SK-N-SH treated with all-trans-retinoic acid at 6 μM for 48 hours (cell line): ENCODE measurements around the gene CCDC102B.

Experiments
- CSDC2 ChIP-seq: fragments of 250-450 bp; sonication (Bioruptor Pico); IDR thresholded peaks from 2 replicates; pipeline ENCODE4 v1.5.0; 2020; ENCODE audit warnings: mild to moderate bottlenecking, moderate library complexity
- ESRRG ChIP-seq: fragments of 250-450 bp; sonication (Bioruptor Pico); IDR thresholded peaks from 2 replicates; pipeline ENCODE4 v1.6.1; 2021; ENCODE audit warnings: mild to moderate bottlenecking
- GLIS3 ChIP-seq: fragments of 250-450 bp; sonication (Bioruptor Pico); IDR thresholded peaks from 2 replicates; pipeline ENCODE4 v1.5.0; 2020; ENCODE audit warnings: mild to moderate bottlenecking, moderate library complexity
- ISL1 ChIP-seq: fragments of 250-450 bp; sonication (Bioruptor Pico); IDR thresholded peaks from 2 replicates; pipeline ENCODE4 v2.1.2; 2022; ENCODE audit warnings: mild to moderate bottlenecking, moderate library complexity
- PATZ1 ChIP-seq: fragments of 250-450 bp; sonication (Bioruptor Pico); IDR thresholded peaks from 2 replicates; pipeline ENCODE4 v1.8.0; 2020; ENCODE audit warnings: mild to moderate bottlenecking, moderate library complexity, borderline replicate concordance
- RARB ChIP-seq: fragments of 250-450 bp; sonication (Bioruptor Pico); IDR thresholded peaks from 2 replicates; pipeline ENCODE4 v1.8.0; 2021; ENCODE audit warnings: mild to moderate bottlenecking, moderate library complexity
- SNAI2 ChIP-seq: fragments of 250-450 bp; sonication (Bioruptor Pico); IDR thresholded peaks from 2 replicates; pipeline ENCODE4 v1.5.0; 2020; ENCODE audit warnings: mild to moderate bottlenecking, moderate library complexity
- TOX ChIP-seq: fragments of 250-450 bp; sonication (Bioruptor Pico); IDR thresholded peaks from 2 replicates; pipeline ENCODE4 v1.8.0; 2021; ENCODE audit warnings: mild to moderate bottlenecking, moderate library complexity, borderline replicate concordance
- ZFP3 ChIP-seq: fragments of 250-450 bp; sonication (Bioruptor Pico); IDR thresholded peaks from 2 replicates; pipeline ENCODE4 v1.5.0; 2020; ENCODE audit warnings: mild to moderate bottlenecking, moderate library complexity
- ZNF8 ChIP-seq: fragments of 450-650 bp; formaldehyde crosslinking; IDR thresholded peaks from 2 replicates; pipeline ENCODE4 v1.5.0; 2020; ENCODE audit warnings: mild to moderate bottlenecking, moderate library complexity
- TF ChIP-seq, protein P1 (sequence below): fragments of 250-450 bp; sonication (Bioruptor Pico); IDR thresholded peaks from 2 replicates; pipeline ENCODE4 v1.8.0; 2021; ENCODE audit warnings: low read depth, mild to moderate bottlenecking, moderate library complexity, borderline replicate concordance
- TF ChIP-seq, protein P2 (sequence below): fragments of 250-450 bp; sonication (Bioruptor Pico); IDR thresholded peaks from 2 replicates; pipeline ENCODE4 v1.5.1; 2020; ENCODE audit warnings: low read depth, mild to moderate bottlenecking, moderate library complexity

DNA sequence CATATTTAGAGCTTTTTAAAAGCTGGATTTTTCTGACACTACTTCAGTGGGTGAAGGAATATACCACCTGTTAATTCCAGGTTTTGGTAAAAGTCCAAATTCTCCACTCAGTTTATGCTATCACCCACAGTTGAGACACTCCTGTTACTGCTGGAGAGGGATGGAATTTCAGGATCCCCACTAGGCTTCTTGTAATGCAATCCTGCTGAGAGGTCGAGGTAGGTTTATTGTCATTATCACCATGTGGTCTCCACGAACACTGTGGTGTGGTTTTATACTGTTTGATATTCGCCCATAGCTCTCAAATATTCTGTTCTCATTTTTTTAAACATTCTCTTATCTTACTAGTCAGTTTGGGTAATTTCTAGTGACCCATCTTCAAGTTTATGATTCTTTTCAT, 167.9 kb downstream of the CCDC102B start:
- TF ChIP-seq SNAI2 (CRISPR knock-in tag) (no peak), PATZ1 (CRISPR knock-in tag) (no peak), GLIS3 (CRISPR knock-in tag) (no peak), ZFP3 (CRISPR knock-in tag) (no peak), ISL1 (CRISPR knock-in tag) (no peak), RARB (CRISPR knock-in tag) (no peak), ZNF8 (CRISPR knock-in tag) (no peak), CSDC2 (CRISPR knock-in tag) (no peak), ESRRG (CRISPR knock-in tag) (no peak), TOX (CRISPR knock-in tag) (no peak)
- TF ChIP-seq, protein P1, sequence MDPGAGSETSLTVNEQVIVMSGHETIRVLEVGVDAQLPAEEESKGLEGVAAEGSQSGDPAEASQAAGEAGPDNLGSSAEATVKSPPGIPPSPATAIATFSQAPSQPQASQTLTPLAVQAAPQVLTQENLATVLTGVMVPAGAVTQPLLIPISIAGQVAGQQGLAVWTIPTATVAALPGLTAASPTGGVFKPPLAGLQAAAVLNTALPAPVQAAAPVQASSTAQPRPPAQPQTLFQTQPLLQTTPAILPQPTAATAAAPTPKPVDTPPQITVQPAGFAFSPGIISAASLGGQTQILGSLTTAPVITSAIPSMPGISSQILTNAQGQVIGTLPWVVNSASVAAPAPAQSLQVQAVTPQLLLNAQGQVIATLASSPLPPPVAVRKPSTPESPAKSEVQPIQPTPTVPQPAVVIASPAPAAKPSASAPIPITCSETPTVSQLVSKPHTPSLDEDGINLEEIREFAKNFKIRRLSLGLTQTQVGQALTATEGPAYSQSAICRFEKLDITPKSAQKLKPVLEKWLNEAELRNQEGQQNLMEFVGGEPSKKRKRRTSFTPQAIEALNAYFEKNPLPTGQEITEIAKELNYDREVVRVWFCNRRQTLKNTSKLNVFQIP (CRISPR knock-in tag), result no peak
- TF ChIP-seq, protein P2, sequence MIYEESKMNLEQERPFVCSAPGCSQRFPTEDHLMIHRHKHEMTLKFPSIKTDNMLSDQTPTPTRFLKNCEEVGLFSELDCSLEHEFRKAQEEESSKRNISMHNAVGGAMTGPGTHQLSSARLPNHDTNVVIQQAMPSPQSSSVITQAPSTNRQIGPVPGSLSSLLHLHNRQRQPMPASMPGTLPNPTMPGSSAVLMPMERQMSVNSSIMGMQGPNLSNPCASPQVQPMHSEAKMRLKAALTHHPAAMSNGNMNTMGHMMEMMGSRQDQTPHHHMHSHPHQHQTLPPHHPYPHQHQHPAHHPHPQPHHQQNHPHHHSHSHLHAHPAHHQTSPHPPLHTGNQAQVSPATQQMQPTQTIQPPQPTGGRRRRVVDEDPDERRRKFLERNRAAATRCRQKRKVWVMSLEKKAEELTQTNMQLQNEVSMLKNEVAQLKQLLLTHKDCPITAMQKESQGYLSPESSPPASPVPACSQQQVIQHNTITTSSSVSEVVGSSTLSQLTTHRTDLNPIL (CRISPR knock-in tag), result no peak
